ENCODE data around the gene EIF5A2. TPM values are rescaled to one million over a fixed set of nuclear protein-coding genes. Genes with fewer than 3 reads are reported as not detected.

EIF5A2 gene
- total RNA-seq, 1 donor from 2014 or later: 10.8 TPM

- Mint-ChIP-seq H3K27ac (no peak overlapping the region), H3K4me3 (ENCODE audit: low read depth) (no peak overlapping the region), H3K4me1 (ENCODE audit: low read depth) (peaks cover 12% of the 10 kb centered on the region), H3K36me3 (ENCODE audit: low read depth) (peaks cover 55% of the 10 kb centered on the region), H3K27me3 (ENCODE audit: low read depth) (no peaks in the 10 kb centered on the region), H3K9me3 (no peaks in the 10 kb centered on the region)
- DNase-seq (ENCODE audit: low spot score): no peak
- intact Hi-C loops (cut with micrococcal nuclease): no loop called here
Observed at GRCh38 chr3:170864525-170865208, 43.8 kb downstream of the EIF5A2 start.

DNA sequence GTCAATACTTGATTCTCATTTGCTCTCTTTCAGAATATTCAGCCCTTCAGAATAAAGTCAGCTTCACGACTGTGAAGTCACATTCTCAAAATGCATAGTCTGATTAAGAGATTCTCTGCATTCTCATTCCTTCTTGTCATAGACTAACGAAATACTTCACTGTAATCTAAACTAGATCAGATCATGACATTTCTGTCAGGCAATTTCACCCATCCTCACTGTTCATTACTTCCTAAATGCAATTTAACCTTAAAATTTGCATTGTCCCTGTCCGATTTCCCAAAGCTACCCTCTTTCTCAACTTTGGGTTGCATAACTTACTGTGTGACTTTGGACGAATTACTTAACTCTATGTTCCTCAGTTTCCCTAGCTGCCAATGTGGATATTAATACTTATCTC lies 44.6 kb downstream of the EIF5A2 start:
- H3K27me3 Mint-ChIP-seq (ENCODE audit: low read depth): no peaks in the 10 kb centered on the region
- intact Hi-C loops (cut with micrococcal nuclease): no loop called here
- peaks cover 46% of the 10 kb centered on the region for H3K36me3 Mint-ChIP-seq (ENCODE audit: low read depth)
- no peaks in the 10 kb centered on the region for H3K9me3 Mint-ChIP-seq
- no peak for DNase-seq (ENCODE audit: low spot score)
- peak overlapping the region; percentile 19 for H3K27ac Mint-ChIP-seq
- peaks cover 10% of the 10 kb centered on the region for H3K4me1 Mint-ChIP-seq (ENCODE audit: low read depth)
- no peak overlapping the region for H3K4me3 Mint-ChIP-seq (ENCODE audit: low read depth)

DNA sequence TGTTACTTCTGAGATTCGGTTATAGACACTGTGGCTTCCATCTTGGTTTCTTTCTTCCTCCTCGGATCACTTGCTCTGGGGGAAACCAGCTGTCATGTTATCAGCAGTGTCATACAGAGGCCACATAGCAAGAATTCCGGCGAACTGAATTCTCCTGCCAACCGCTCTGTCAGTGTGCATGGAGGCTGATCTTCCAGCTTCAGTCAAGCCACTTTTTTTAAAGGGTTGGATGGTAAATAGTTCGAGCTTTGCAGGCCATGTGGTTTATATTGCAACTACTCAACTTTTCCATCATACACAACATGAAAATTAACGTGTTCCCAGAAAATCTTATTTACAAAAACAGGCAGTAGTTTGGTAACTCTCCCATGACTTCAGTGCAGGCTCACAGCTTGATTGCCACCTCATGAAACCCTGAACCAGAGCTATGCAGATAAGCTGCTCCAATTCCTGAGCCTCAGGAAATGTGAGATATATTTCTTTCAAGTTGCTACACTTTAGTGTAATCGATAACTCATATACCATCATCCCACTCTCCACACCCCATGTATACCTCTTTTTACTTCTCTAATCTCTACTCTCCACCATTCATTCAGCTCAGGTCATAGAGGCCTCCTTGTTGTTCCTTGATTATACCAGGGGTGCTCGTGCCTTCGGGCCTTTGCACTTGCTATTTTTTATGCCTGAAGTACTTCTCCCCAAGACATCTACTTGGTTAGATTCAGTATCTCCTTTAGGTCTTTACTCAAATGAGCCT lies 45.6 kb downstream of the EIF5A2 start:
- Mint-ChIP-seq H3K36me3 (ENCODE audit: low read depth) (peaks cover 39% of the 10 kb centered on the region), H3K4me1 (ENCODE audit: low read depth) (peaks cover 13% of the 10 kb centered on the region), H3K27me3 (ENCODE audit: low read depth) (no peaks in the 10 kb centered on the region), H3K4me3 (ENCODE audit: low read depth) (no peak overlapping the region), H3K27ac (no peak overlapping the region), H3K9me3 (no peaks in the 10 kb centered on the region)
- DNase-seq (ENCODE audit: low spot score): no peak
- intact Hi-C loops (cut with micrococcal nuclease): no loop called here

- Mint-ChIP-seq H3K27ac (no peak overlapping the region), H3K4me1 (ENCODE audit: low read depth) (peaks cover 10% of the 10 kb centered on the region), H3K27me3 (ENCODE audit: low read depth) (no peaks in the 10 kb centered on the region), H3K4me3 (ENCODE audit: low read depth) (no peak overlapping the region), H3K9me3 (no peaks in the 10 kb centered on the region), H3K36me3 (ENCODE audit: low read depth) (no peaks in the 10 kb centered on the region)
- DNase-seq (ENCODE audit: low spot score): no peak
- intact Hi-C loops (cut with micrococcal nuclease): loop anchor here (1.0 to 5.0 kb wide), 2 partner anchors 11 to 1096 kb away; no protein-coding TSS in a partner anchor
Observed at GRCh38 chr3:170858599-170858998, 49.8 kb downstream of the EIF5A2 start.

DNA sequence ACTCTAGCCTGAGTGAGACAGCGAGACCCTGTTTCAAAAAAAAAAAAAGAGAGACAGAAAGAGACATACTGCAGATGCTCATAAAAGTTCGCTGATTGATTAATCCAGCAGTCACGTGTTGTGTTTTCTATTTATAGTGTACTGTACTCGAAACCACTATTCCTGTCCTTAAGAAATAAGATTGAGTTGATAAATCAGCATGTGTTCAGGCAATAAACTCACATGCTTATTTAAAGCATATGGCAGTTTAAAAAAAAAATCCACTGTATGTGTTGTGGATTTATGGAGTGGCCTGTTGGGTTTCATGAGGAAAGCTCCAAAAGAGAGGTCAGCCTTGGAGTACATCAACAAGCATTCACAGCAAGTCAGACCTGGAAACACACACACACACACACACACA lies 56.1 kb downstream of the EIF5A2 start:
- DNase-seq (ENCODE audit: low spot score): no peak
- Mint-ChIP-seq H3K4me1 (ENCODE audit: low read depth) (peaks cover 5% of the 10 kb centered on the region), H3K27ac (no peak overlapping the region), H3K9me3 (no peaks in the 10 kb centered on the region), H3K27me3 (ENCODE audit: low read depth) (peaks cover 13% of the 10 kb centered on the region), H3K4me3 (ENCODE audit: low read depth) (no peak overlapping the region), H3K36me3 (ENCODE audit: low read depth) (no peaks in the 10 kb centered on the region)
- intact Hi-C loops (cut with micrococcal nuclease): no loop called here

GRCh38 chr3:170848292-170848917 lies 60.0 kb downstream of the EIF5A2 start:
- H3K4me1 Mint-ChIP-seq (ENCODE audit: low read depth): no peaks in the 10 kb centered on the region
- no peak for DNase-seq (ENCODE audit: low spot score)
- H3K27ac Mint-ChIP-seq: no peak overlapping the region
- H3K4me3 Mint-ChIP-seq (ENCODE audit: low read depth): no peak overlapping the region
- H3K27me3 Mint-ChIP-seq (ENCODE audit: low read depth): peaks cover 32% of the 10 kb centered on the region
- intact Hi-C loops (cut with micrococcal nuclease): no loop called here
- H3K9me3 Mint-ChIP-seq: no peaks in the 10 kb centered on the region
- no peaks in the 10 kb centered on the region for H3K36me3 Mint-ChIP-seq (ENCODE audit: low read depth)

- no peak for DNase-seq (ENCODE audit: low spot score)
- Mint-ChIP-seq H3K4me3 (ENCODE audit: low read depth) (no peak overlapping the region), H3K27me3 (ENCODE audit: low read depth) (peaks cover 44% of the 10 kb centered on the region), H3K36me3 (ENCODE audit: low read depth) (no peaks in the 10 kb centered on the region), H3K9me3 (no peaks in the 10 kb centered on the region), H3K27ac (no peak overlapping the region), H3K4me1 (ENCODE audit: low read depth) (no peaks in the 10 kb centered on the region)
- intact Hi-C loops (cut with micrococcal nuclease): no loop called here
Observed at GRCh38 chr3:170844377-170844776, 64.1 kb downstream of the EIF5A2 start.

- DNase-seq (ENCODE audit: low spot score): no peak
- H3K4me3 Mint-ChIP-seq (ENCODE audit: low read depth): no peak overlapping the region
- peaks cover 59% of the 10 kb centered on the region for H3K27me3 Mint-ChIP-seq (ENCODE audit: low read depth)
- H3K4me1 Mint-ChIP-seq (ENCODE audit: low read depth): no peaks in the 10 kb centered on the region
- no peaks in the 10 kb centered on the region for H3K9me3 Mint-ChIP-seq
- no peak overlapping the region for H3K27ac Mint-ChIP-seq
- no peaks in the 10 kb centered on the region for H3K36me3 Mint-ChIP-seq (ENCODE audit: low read depth)
- intact Hi-C loops (cut with micrococcal nuclease): no loop called here
Observed at GRCh38 chr3:170840291-170840859, 68.1 kb downstream of the EIF5A2 start.

- DNase-seq (ENCODE audit: low spot score): no peak
- no peaks in the 10 kb centered on the region for H3K4me1 Mint-ChIP-seq (ENCODE audit: low read depth)
- no peak overlapping the region for H3K4me3 Mint-ChIP-seq (ENCODE audit: low read depth)
- H3K36me3 Mint-ChIP-seq (ENCODE audit: low read depth): no peaks in the 10 kb centered on the region
- H3K9me3 Mint-ChIP-seq: no peaks in the 10 kb centered on the region
- no peak overlapping the region for H3K27ac Mint-ChIP-seq
- intact Hi-C loops (cut with micrococcal nuclease): no loop called here
- peaks cover 57% of the 10 kb centered on the region for H3K27me3 Mint-ChIP-seq (ENCODE audit: low read depth)
Observed at GRCh38 chr3:170839518-170840100, 68.8 kb downstream of the EIF5A2 start.

Other genes starting within 250 kb of the EIF5A2 start
- 165 and 173 TPM in 2 replicates for gene RPL22L1, start 38.4 kb downstream of the EIF5A2 start, total RNA-seq
- gene SLC2A2, start 118.1 kb upstream of the EIF5A2 start, total RNA-seq: not detected in 2 replicates